GM18868 (cell line): ENCODE data around the gene DYNC1I1.

Experiments
- ATAC-seq: cut with Tn5 transposase; IDR thresholded peaks from one replicate; pipeline ENCODE4 v1.9.1; 2021; ENCODE audit warnings: mild to moderate bottlenecking, moderate library complexity; ENCODE audit not compliant: unreplicated experiment

Gene DYNC1I1

GRCh38 chr7:96014617-96015016 lies 242.3 kb downstream of the DYNC1I1 start:
- no peak for ATAC-seq

- ATAC-seq = no peak
Observed at GRCh38 chr7:96016056-96016586, 243.8 kb downstream of the DYNC1I1 start.

GRCh38 chr7:96016735-96017134 lies 244.4 kb downstream of the DYNC1I1 start:
- ATAC-seq = no peak

- ATAC-seq = no peak
Observed at GRCh38 chr7:96017877-96018276, 245.5 kb downstream of the DYNC1I1 start.

GRCh38 chr7:96021568-96021967 lies 249.2 kb downstream of the DYNC1I1 start:
- ATAC-seq = no peak

GRCh38 chr7:96023387-96023786 lies 251.0 kb downstream of the DYNC1I1 start:
- ATAC-seq = no peak

- ATAC-seq = no peak
Observed at GRCh38 chr7:96026010-96026409, 253.7 kb downstream of the DYNC1I1 start.

GRCh38 chr7:96026611-96027010 lies 254.3 kb downstream of the DYNC1I1 start:
- no peak for ATAC-seq

GRCh38 chr7:96028729-96029128 lies 256.4 kb downstream of the DYNC1I1 start:
- ATAC-seq = no peak

GRCh38 chr7:96033009-96033598 lies 260.8 kb downstream of the DYNC1I1 start:
- ATAC-seq = no peak

- no peak for ATAC-seq
Observed at GRCh38 chr7:96034940-96035727, 262.8 kb downstream of the DYNC1I1 start.

GRCh38 chr7:96040250-96040772 lies 268.0 kb downstream of the DYNC1I1 start:
- no peak for ATAC-seq

GRCh38 chr7:96041171-96041570 lies 268.8 kb downstream of the DYNC1I1 start:
- ATAC-seq = no peak

GRCh38 chr7:96045181-96045580 lies 272.8 kb downstream of the DYNC1I1 start:
- no peak for ATAC-seq

- ATAC-seq = no peak
Observed at GRCh38 chr7:96045919-96046318, 273.6 kb downstream of the DYNC1I1 start.

- ATAC-seq = no peak
Observed at GRCh38 chr7:96052289-96052688, 279.9 kb downstream of the DYNC1I1 start.

GRCh38 chr7:96052860-96053470 lies 280.6 kb downstream of the DYNC1I1 start:
- no peak for ATAC-seq

- no peak for ATAC-seq
Observed at GRCh38 chr7:96055717-96056116, 283.4 kb downstream of the DYNC1I1 start.

GRCh38 chr7:96059075-96059474 lies 286.7 kb downstream of the DYNC1I1 start:
- no peak for ATAC-seq

GRCh38 chr7:96061009-96061408 lies 288.7 kb downstream of the DYNC1I1 start:
- no peak for ATAC-seq

GRCh38 chr7:96061844-96062243 lies 289.5 kb downstream of the DYNC1I1 start:
- no peak for ATAC-seq

GRCh38 chr7:96067321-96067720 lies 295.0 kb downstream of the DYNC1I1 start:
- no peak for ATAC-seq
